SK-MEL-5 (cell line): ENCODE data around the gene IL17RB. TPM values are rescaled to one million over a fixed set of nuclear protein-coding genes. Genes with fewer than 3 reads are reported as not detected.

ENCODE experiments used
- DNase-seq: peaks from one replicate; pipeline ENCODE4 v3.0.0-alpha.2; 2016; ENCODE audit warnings: low read depth, low spot score
- in situ Hi-C: cut with HindIII; loops from 2 replicates; pipeline ENCODE4 v1.10.0; 2016; ENCODE audit warnings: low sequenced_read_pairs, high pct_unique_total_duplicates, low pct_unique_long_range_greater_than_20kb
- total RNA-seq: library from RNA; depleted of rRNA; stranded (reverse); fragments of >200 nt; shearing (Covaris generic); gene quantifications from 2 replicates; pipeline ENCODE4 v1.2.3, GENCODE V29; 2014

IL17RB gene
- total RNA-seq, 1 experiment from 2014 or later = not detected

GRCh38 chr3:53809764-53810400, 36.5 kb upstream of the IL17RB start:
- in situ Hi-C loops = no loop called here
- no peak for DNase-seq

- in situ Hi-C loops = no loop called here
- DNase-seq = no peak
Measured at GRCh38 chr3:53811143-53811927, 35.0 kb upstream of the IL17RB start.

DNA sequence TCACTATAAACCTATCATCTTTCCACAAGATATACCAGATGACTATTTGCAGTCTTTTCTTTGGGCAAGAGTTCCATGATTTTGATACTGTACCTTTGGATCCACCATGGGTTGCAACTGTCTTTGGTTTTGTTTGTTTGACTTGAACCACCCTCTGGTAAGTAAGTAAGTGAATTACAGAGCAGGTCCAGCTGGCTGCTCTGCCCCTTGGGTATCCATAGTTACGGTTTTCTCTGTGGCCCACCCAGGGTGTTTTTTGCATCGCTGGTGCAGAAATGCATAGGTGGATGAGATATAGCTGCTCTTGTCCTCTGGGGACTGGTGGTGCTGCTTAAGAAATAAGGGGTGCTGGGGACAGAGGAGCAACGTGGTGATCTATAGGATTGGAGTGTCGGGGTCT, 33.9 kb upstream of the IL17RB start:
- no peak for DNase-seq
- in situ Hi-C loops = no loop called here

GRCh38 chr3:53813229-53813628, 33.1 kb upstream of the IL17RB start:
- in situ Hi-C loops = no loop called here
- peak; percentile 17 for DNase-seq

DNA sequence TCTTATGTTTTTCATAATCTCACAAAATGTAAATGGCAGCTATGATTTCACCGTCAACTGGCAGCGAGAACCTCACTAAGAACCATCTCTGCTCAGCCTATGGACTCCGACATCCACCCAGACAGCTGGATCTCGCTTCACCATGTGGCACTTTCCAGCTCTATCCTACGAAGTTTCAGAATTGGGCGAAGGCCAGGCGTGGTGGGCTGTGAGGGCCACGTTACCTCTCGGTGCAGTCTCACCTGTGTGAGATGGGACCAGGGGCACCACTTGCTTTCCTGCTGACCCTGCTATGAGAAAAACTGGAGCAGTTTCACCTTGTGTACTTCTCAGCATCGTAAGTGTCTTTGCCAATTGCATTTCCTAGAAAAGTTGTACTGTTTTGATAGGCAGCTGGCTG, 32.5 kb upstream of the IL17RB start:
- no peak for DNase-seq
- in situ Hi-C loops = no loop called here

- in situ Hi-C loops = no loop called here
- DNase-seq = no peak
Measured at GRCh38 chr3:53815067-53815466, 31.3 kb upstream of the IL17RB start.

DNA sequence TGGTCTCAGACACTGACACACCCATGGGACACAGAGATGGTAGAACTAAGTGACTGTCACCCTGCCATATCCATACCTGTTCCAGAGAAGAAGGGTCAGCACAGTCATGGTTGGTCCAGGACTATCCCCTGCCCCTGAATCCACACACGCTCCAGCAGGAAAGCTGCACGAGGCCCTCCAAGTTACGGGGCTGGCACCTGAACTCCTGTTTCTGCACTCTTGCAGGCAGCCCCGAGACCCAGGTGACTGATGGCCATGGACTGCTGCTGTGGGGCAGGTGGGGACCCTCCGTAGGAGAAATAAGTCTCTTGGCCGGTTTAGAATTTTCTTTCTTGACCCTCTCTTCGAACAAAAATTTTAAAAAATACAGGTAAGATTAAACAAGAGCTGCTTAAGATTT, 30.7 kb upstream of the IL17RB start:
- no peak for DNase-seq
- in situ Hi-C loops = no loop called here

- in situ Hi-C loops = no loop called here
- no peak for DNase-seq
Measured at GRCh38 chr3:53816425-53816824, 29.9 kb upstream of the IL17RB start.

GRCh38 chr3:53817211-53817610, 29.2 kb upstream of the IL17RB start:
- in situ Hi-C loops = no loop called here
- no peak for DNase-seq

DNA sequence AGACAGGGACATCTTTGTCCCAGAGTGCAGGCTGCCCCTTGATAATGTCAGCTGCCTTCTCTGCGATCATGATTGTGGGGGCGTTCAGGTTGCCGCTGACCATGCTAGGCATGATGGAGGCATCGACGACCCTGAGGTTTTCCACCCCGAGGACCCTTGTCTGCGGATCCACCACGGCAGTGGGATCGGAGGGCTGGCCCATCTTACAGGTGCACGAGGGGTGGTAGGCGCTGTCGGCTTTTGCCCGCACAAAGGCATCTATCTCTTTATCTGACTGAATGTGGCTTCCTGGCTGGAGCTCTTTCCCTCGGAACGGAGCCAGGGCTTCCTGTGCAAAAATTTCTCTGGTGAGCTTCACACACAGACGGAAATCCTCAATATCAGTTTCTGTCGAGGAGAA, 28.6 kb upstream of the IL17RB start:
- no peak for DNase-seq
- in situ Hi-C loops = no loop called here

- no peak for DNase-seq
- in situ Hi-C loops = no loop called here
Measured at GRCh38 chr3:53818221-53819162, 27.9 kb upstream of the IL17RB start.

DNA sequence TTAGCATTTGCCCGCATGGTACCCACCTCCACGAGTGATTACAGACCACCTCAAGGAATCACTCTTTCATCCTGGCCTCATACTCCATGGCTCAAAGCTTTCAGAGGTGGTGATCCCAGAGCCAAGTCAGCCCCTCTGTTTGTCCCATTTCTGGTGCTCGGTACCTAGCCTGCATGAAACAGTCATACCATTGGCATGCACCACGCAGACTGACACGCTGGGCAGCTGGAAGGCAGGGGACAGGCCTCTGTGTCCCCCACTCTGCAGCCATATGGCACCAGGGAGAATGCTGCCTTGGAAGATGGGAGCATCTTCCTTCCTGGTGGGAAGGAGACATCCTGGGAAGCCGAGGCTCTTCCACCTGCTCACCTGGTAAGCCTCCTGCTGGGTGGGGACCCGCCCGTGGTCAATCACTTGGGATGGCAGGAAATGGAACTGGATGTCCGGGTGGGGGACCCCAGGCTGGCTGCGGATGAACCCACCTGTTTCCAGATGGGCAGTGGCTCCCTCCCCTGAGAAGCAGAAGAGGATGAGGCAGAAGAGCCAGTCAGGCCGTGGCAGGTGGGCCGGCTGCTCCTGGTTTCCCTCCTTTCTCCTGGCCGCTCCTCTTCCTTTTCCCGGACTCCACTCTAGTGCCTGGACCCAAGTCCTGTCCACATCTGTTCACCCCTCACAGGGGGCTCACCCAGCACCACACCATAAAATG, 27.1 kb upstream of the IL17RB start:
- in situ Hi-C loops = no loop called here
- DNase-seq = no peak

DNA sequence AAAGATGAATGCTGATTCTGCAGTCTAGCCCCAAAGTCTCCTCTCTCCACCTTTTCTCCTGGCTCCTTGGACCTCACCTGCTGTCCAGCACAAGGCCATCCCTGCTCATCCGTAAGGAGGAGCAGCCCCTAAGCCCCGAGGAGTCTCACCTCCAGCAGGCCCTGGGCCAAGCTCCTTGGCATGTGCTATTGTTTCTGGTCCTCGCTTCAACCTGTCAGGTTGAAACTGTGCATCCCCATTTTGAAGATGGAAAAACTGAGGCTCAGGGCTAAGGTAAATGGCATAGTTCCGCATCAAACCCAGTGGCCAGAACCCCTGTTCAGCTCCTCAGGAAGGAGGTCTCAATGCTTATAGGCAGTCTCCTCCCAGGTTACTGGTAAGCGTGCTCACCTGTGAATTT, 26.3 kb upstream of the IL17RB start:
- no peak for DNase-seq
- in situ Hi-C loops = no loop called here

- DNase-seq = no peak
- in situ Hi-C loops = no loop called here
Measured at GRCh38 chr3:53820756-53821580, 25.4 kb upstream of the IL17RB start.

DNA sequence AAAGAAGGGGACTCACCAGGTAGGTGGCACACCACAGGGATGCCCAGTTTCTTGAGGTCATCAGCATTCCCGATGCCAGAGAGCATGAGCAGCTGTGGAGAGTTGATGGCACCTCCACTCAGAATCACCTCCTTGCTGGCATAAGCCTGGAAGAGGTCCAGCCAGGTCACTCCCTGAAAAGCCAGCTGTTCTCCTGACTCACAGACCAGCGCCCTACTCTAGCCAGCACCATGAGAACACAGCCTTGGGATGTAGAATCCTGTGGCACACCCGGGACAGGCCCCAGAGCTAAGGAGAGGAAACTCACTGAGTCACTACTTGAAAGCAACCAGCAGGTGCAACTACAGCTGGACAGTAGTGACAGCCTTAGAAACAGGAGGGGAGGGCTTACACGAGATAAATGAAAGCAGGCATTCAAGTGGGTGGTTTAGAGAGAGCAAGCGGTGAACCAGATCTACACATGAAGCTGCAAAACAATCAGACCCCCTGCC, 24.7 kb upstream of the IL17RB start:
- in situ Hi-C loops = no loop called here
- DNase-seq = no peak

GRCh38 chr3:53822331-53822741, 24.0 kb upstream of the IL17RB start:
- in situ Hi-C loops = no loop called here
- DNase-seq = no peak
